Measurements from ENCODE around the gene AMDHD2. TPM values are rescaled to one million over a fixed set of nuclear protein-coding genes. Genes with fewer than 3 reads are reported as not detected.

AMDHD2 gene
- total RNA-seq, 4 donors from 2014 or later, result 26.7 to 35.9 (median 30.7) TPM

DNA sequence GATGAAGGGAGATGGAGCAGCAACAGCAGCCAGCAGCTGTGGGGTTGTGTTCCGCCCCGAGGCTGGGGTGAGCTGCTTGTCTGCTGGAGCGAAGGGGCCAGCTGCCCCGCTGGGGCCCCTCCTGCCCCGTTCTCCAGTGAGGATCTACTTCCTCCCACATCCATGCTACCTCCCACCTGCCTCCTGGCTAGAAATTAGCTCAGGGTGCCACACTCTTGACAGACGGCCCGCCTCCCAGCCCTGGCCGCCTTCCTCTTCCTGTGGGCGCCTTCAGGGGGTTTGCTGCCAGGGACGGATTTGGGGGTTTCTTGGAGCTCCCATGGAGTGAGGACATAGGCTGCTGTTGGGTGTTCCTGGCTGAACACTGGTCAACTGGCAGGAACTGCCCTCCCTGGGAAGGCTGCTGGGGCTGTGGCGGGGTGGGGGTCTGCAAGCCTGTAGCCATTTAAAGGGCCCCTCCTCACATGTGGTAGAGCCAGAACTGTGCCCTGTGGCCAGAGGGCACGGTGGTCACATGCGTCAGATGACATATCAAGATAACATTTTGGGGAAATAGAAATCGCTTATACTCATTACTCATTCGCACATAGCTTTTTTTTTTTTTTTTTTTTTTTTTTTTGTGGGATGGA is 32.2 kb upstream of the AMDHD2 start:
- DNase-seq (ENCODE audit: low spot score), result no peak
- TF ChIP-seq, protein P1, sequence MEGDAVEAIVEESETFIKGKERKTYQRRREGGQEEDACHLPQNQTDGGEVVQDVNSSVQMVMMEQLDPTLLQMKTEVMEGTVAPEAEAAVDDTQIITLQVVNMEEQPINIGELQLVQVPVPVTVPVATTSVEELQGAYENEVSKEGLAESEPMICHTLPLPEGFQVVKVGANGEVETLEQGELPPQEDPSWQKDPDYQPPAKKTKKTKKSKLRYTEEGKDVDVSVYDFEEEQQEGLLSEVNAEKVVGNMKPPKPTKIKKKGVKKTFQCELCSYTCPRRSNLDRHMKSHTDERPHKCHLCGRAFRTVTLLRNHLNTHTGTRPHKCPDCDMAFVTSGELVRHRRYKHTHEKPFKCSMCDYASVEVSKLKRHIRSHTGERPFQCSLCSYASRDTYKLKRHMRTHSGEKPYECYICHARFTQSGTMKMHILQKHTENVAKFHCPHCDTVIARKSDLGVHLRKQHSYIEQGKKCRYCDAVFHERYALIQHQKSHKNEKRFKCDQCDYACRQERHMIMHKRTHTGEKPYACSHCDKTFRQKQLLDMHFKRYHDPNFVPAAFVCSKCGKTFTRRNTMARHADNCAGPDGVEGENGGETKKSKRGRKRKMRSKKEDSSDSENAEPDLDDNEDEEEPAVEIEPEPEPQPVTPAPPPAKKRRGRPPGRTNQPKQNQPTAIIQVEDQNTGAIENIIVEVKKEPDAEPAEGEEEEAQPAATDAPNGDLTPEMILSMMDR (IDR thresholded peaks at IDR 0.05), result no peak
- no peak for ATAC-seq (ENCODE audit: low FRiP score)

DNA sequence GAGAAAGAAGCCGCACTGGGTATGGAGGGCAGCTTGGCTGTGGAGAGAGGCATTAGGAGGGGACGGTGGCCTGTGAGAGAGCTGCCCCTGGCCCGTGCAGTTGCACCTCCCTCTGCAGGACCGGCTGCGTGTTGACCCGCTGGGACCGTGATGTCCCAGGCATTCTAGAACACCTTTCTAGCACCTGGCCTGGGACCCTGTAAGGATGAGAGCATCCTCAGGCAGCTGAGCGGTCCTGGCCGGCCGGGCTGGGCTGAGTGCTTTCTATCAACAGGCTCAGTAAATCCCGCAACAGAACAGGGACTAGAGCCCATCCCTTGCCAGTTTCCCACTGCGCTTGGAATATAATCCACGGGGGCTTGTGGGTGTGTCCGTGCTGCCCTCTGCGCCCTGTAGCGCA is 30.6 kb upstream of the AMDHD2 start:
- no peak for ATAC-seq (ENCODE audit: low FRiP score)
- TF ChIP-seq, protein P1 (IDR thresholded peaks at IDR 0.05), result no peak
- DNase-seq (ENCODE audit: low spot score), result no peak

DNA sequence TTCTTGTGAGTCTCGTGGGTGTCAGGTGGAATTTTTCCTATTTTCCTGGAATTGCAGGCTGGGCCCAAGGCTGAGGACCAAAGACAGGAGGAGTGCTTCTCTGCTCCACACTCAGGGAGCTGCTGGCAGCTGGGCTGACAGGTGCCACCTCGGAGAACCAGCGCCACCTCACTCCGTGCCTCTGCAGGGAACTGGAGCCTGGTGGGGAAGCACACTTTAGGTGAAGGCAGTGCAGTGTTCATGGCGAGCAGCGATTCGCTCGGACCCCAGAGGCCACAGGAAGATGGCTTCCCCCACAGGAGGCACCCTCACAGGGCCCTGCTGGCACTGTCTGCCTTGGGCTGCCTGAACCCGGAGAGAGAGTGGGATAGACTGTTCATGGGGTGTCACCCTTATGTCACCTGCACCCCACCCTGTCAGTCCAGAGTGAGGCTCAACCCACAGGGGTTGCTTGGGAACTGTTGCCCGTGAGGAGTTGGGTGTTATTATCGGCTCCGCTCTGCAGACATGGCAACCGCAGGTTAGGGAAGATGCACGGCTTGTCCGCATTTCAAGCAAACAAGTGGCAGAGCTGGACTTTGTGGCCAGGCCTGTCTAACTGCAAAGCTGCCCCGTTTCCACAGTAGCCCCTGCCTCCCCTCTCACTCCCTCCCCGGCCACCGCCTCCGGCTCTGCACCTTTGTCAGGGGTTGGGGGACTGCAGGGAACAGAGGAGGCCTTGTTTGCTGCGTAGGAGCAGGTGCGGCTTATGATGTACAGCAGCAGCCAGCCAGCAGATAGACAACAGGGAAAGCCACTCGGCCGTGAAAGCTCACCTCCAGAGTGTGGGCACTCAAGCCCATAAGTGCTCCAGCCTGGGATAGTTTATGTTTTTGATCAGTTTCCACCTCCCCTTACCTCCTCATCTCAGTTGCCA is 29.7 kb upstream of the AMDHD2 start:
- DNase-seq (ENCODE audit: low spot score) (no peak), ATAC-seq (ENCODE audit: low FRiP score) (no peak)
- TF ChIP-seq, protein P1 (IDR thresholded peaks at IDR 0.05), result no peak

DNA sequence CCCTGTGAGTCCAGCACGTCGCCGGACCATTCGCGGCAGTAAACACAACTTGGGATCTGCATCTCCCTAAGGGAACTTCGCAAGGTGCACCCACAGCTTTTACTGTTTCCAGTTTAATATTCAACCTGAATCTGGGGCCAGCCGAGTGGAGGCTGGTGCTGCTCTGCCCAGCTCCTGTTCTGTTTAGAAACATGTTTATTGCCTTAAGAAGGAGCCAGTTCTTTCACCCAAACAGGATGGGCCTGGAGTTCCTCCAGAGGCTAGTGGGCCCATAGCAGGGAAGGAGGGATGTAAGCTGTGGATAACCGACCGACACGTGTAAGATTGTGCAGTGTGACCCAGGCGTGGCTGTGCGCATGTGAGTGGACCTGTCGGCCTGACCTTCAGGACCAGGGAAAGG is 27.9 kb upstream of the AMDHD2 start:
- DNase-seq (ENCODE audit: low spot score) (no peak), ATAC-seq (ENCODE audit: low FRiP score) (no peak)
- TF ChIP-seq, protein P1 (IDR thresholded peaks at IDR 0.05), result no peak

DNA sequence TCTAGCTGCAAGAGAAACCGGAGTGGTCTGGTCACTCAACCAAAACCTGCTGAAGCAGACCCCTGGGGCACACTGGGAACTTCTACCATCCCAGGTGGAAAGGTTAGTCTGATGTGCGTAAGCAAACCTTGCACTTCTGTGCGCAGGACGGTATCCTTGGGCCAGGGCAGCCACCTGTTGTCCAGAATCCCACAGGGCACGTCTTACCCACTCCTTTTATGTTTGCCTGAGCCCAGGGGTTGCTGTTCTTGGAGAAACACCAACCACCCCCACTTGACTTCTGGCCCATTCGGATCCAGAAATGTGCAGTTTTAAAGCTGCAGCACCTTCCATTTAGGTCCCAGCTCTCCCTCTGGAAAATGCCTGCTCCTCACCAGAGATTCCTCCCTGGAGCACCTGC is 26.6 kb upstream of the AMDHD2 start:
- TF ChIP-seq, protein P1 (IDR thresholded peaks at IDR 0.05), result no peak
- ATAC-seq (ENCODE audit: low FRiP score) (no peak), DNase-seq (ENCODE audit: low spot score) (no peak)

DNA sequence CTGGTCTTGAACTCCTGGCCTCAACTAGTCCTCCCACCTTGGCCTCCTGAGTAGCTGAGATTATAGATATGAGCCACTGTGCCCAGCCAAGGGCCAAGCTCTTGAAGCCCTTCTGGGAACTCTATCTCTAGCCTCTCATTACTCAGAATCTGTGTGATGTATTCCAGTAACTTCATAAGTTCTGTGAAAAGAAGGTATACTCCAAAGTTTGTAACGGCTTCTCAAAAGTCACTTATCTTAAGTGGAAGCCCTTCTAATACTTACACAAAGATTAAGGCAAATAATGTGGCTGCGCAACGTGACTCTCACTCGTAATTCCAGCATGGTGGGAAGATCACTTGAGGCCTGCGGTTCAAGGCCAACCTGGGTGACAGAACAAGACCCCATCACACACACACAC is 25.6 kb upstream of the AMDHD2 start:
- ATAC-seq (ENCODE audit: low FRiP score) (no peak), DNase-seq (ENCODE audit: low spot score) (no peak)
- TF ChIP-seq, protein P1 (IDR thresholded peaks at IDR 0.05), result no peak
